Fibroblast of gingiva (primary cell): ENCODE results near the gene ATXN1.
"Not testable (repeated sequence)": the region's sequence is repeated elsewhere in the genome, so short reads cannot be mapped to it uniquely, and the experiment has no call there.

ENCODE experiments used
- DNase-seq: peaks from one replicate; pipeline ENCODE4 v3.0.0-alpha.2; 2011; ENCODE audit warnings: low read depth

Gene ATXN1

GRCh38 chr6:16383607-16384206 is 377.6 kb downstream of the ATXN1 start:
- no peak for DNase-seq

GRCh38 chr6:16381968-16382367 is 379.3 kb downstream of the ATXN1 start:
- DNase-seq = not testable (repeated sequence)

- no peak for DNase-seq
Measured at GRCh38 chr6:16380220-16380809, 380.9 kb downstream of the ATXN1 start.

GRCh38 chr6:16378360-16378759 is 382.9 kb downstream of the ATXN1 start:
- DNase-seq = not testable (repeated sequence)

- DNase-seq = no peak
Measured at GRCh38 chr6:16377470-16377869, 383.8 kb downstream of the ATXN1 start.

GRCh38 chr6:16375843-16376242 is 385.4 kb downstream of the ATXN1 start:
- DNase-seq = no peak

- no peak for DNase-seq
Measured at GRCh38 chr6:16375206-16375605, 386.1 kb downstream of the ATXN1 start.

GRCh38 chr6:16374461-16375200 is 386.6 kb downstream of the ATXN1 start:
- DNase-seq = no peak

- DNase-seq = no peak
Measured at GRCh38 chr6:16374016-16374415, 387.2 kb downstream of the ATXN1 start.

GRCh38 chr6:16372029-16372776 is 389.1 kb downstream of the ATXN1 start:
- DNase-seq = no peak

- DNase-seq = no peak
Measured at GRCh38 chr6:16371401-16371800, 389.9 kb downstream of the ATXN1 start.

GRCh38 chr6:16370943-16371342 is 390.3 kb downstream of the ATXN1 start:
- no peak for DNase-seq

- no peak for DNase-seq
Measured at GRCh38 chr6:16369989-16370388, 391.3 kb downstream of the ATXN1 start.

- DNase-seq = no peak
Measured at GRCh38 chr6:16369140-16369745, 392.0 kb downstream of the ATXN1 start.

GRCh38 chr6:16367571-16367970 is 393.7 kb downstream of the ATXN1 start:
- no peak for DNase-seq

GRCh38 chr6:16363749-16364148 is 397.5 kb downstream of the ATXN1 start:
- DNase-seq = no peak

- no peak for DNase-seq
Measured at GRCh38 chr6:16362819-16363589, 398.3 kb downstream of the ATXN1 start.

GRCh38 chr6:16362296-16362695 is 399.0 kb downstream of the ATXN1 start:
- DNase-seq = no peak

- no peak for DNase-seq
Measured at GRCh38 chr6:16361861-16362260, 399.4 kb downstream of the ATXN1 start.

- DNase-seq = peak; percentile 66
Measured at GRCh38 chr6:16361121-16361520, 400.1 kb downstream of the ATXN1 start.

GRCh38 chr6:16360365-16360764 is 400.9 kb downstream of the ATXN1 start:
- DNase-seq = no peak

GRCh38 chr6:16359563-16359962 is 401.7 kb downstream of the ATXN1 start:
- DNase-seq = no peak
